ENCODE measurements around the gene GPS2. TPM values are rescaled to one million over a fixed set of nuclear protein-coding genes. Genes with fewer than 3 reads are reported as not detected.
A peak's percentile ranks its signal among the peaks of the same experiment; 100 is the strongest.

GPS2 gene
- total and polyA plus RNA-seq, 2 of the 4 experiments (the other 2 are of a cell fraction): 36.2 to 50.9 TPM

- POLR2A ChIA-PET (ENCODE audit: unreplicated experiment): no interaction called here
- BruUV-seq (replicated peaks): no TSS peak
Observed at GRCh38 chr17:7280519-7281073, 34.6 kb downstream of the GPS2 start.

More at GRCh38 chr17:7280519-7281073, 34.6 kb downstream of the GPS2 start:
- H2BK120ac ChIP-seq (ENCODE audit: low read depth, low read length): no peak overlapping the region
- dilution Hi-C loops (cut with HindIII; ENCODE audit: low sequenced_read_pairs, unreplicated experiment) (no loop called here), intact Hi-C loops (cut with micrococcal nuclease) (loop anchor here (1.0 to 2.0 kb wide), 4 partner anchors 16 to 308 kb away; partner anchors contain the start of gene SENP3), in situ Hi-C loops (cut with MboI; ENCODE audit: low sequenced_read_pairs) (no loop called here)
- H3K4me2 ChIP-seq (ENCODE audit: low read depth, low read length): peak overlapping the region; percentile 81
- H3K9ac ChIP-seq (ENCODE audit: low read depth, low read length): no peak overlapping the region
- CTCF ChIA-PET: interaction anchor here (0.6 to 2.7 kb wide), 3 partner anchors 9 to 16 kb away, joined by 5 to 17 read pairs (median 6); no protein-coding TSS in a partner anchor
- H3K9me1 ChIP-seq (ENCODE audit: insufficient read depth, low read length): no peaks in the 10 kb centered on the region
- H4K5ac ChIP-seq (ENCODE audit: low read depth, low read length): no peak overlapping the region
- no peaks in the 10 kb centered on the region for H4K20me1 ChIP-seq (ENCODE audit: insufficient read depth, low read length)
- H2AK5ac ChIP-seq (ENCODE audit: low read depth, low read length): no peak overlapping the region
- DNase-seq (peak; percentile 68), ATAC-seq (ENCODE audit: low read depth) (peak; percentile 83)
- no peak overlapping the region for H4K91ac ChIP-seq (ENCODE audit: insufficient read depth, low read depth, low read length)
- peaks cover 2% of the 10 kb centered on the region; the same call in 1 of the 2 replicates for H3K4me1 ChIP-seq (ENCODE audit: control insufficient read depth, insufficient read depth, low read length)
- H3K18ac ChIP-seq (ENCODE audit: low read depth, low read length): no peak overlapping the region
- no peak overlapping the region for H2BK15ac ChIP-seq (ENCODE audit: low read depth, low read length)
- H2AFZ ChIP-seq (replicated peaks; ENCODE audit: low read length, poor library complexity): peak overlapping the region; percentile 91
- H3K4me3 ChIP-seq (ENCODE audit: insufficient read depth, low read depth, low read length): peak overlapping the region; percentile 11; the same call in 1 of the 2 replicates
- no peak overlapping the region for H3K4ac ChIP-seq (ENCODE audit: low read depth, low read length)
- no peak overlapping the region for H3K56ac ChIP-seq (ENCODE audit: extremely low read depth, insufficient read depth, low read length)
- peaks cover 22% of the 10 kb centered on the region; the same call in 1 of the 2 replicates for H3K27me3 ChIP-seq (ENCODE audit: control insufficient read depth, insufficient read depth, low read length)
- H2AK9ac ChIP-seq (replicated peaks; ENCODE audit: low read depth, low read length, poor library complexity): no peak overlapping the region
- no peak overlapping the region for H4K8ac ChIP-seq (ENCODE audit: low read depth in 2 of 2, low read length in 2 of 2)
- 0% methylated on average over 8 of the region's 29 CpGs; no CpG with 5 or more reads in 1 of the 2 experiments for WGBS, 2 experiments (ENCODE audit: extremely low coverage in 2 of 2, insufficient read length in 1 of 2)
- no peaks in the 10 kb centered on the region for H3K9me3 ChIP-seq (ENCODE audit: control insufficient read depth, insufficient read depth, low read length)
- H3K23ac ChIP-seq (ENCODE audit: low read depth, low read length): no peak overlapping the region
- H3K79me1 ChIP-seq (ENCODE audit: low read depth in 1 of 2, low read length in 2 of 2): no peaks in the 10 kb centered on the region
- no peak overlapping the region for H3K27ac ChIP-seq (ENCODE audit: insufficient read depth, low read length)
- no peaks in the 10 kb centered on the region for H3K36me3 ChIP-seq (ENCODE audit: control insufficient read depth, insufficient read depth, low read length)
- H2BK5ac ChIP-seq (ENCODE audit: low read depth, low read length, poor library complexity, severe bottlenecking): no peak overlapping the region
- H2BK20ac ChIP-seq (ENCODE audit: low read depth, low read length): no peak overlapping the region
- H3K14ac ChIP-seq (replicated peaks; ENCODE audit: low read depth, low read length): no peak overlapping the region
- TF ChIP-seq CHD1 (IDR thresholded peaks at IDR 0.05; ENCODE audit: low read depth, low read length) (0 out of 2 replicates have a peak, but pooled peaks have one; percentile 34), RCOR1 (IDR thresholded peaks at IDR 0.05; ENCODE audit: insufficient replicate concordance, low read length) (no peak), MXI1 (IDR thresholded peaks at IDR 0.05; ENCODE audit: borderline replicate concordance, low read depth, low read length) (peak; percentile 72; the same call in 1 of the 2 replicates), SMC3 (IDR thresholded peaks at IDR 0.05; ENCODE audit: low read depth, low read length) (peak; percentile 94), RAD21 (IDR thresholded peaks at IDR 0.05; ENCODE audit: low read length) (peak; percentile 96), CTCF (conservative IDR thresholded peaks at IDR 0.05; ENCODE audit: low read depth, low read length) (peak; percentile 96), POLR2A (IDR thresholded peaks at IDR 0.05; ENCODE audit: low read depth, low read length) (peak; percentile 55), CEBPB (IDR thresholded peaks at IDR 0.05; ENCODE audit: low read depth, low read length) (no peak)

Data from IMR-90 (cell line).